SK-N-SH treated with all-trans-retinoic acid at 6 μM for 48 hours (cell line): Measurements from ENCODE around the gene SNCG.
"Not testable (repeated sequence)": the region's sequence is repeated elsewhere in the genome, so short reads cannot be mapped to it uniquely, and the experiment has no call there.

ENCODE experiments used
- BACH2 ChIP-seq: fragments of 250-450 bp; sonication (Bioruptor Pico); IDR thresholded peaks from 2 replicates; pipeline ENCODE4 v1.9.0; 2021; ENCODE audit warnings: mild to moderate bottlenecking, borderline replicate concordance
- CSDC2 ChIP-seq: fragments of 250-450 bp; sonication (Bioruptor Pico); IDR thresholded peaks from 2 replicates; pipeline ENCODE4 v1.5.0; 2020; ENCODE audit warnings: mild to moderate bottlenecking, moderate library complexity
- ISL1 ChIP-seq: fragments of 250-450 bp; sonication (Bioruptor Pico); IDR thresholded peaks from 2 replicates; pipeline ENCODE4 v2.1.2; 2022; ENCODE audit warnings: mild to moderate bottlenecking, moderate library complexity
- OSR1 ChIP-seq: fragments of 250-450 bp; sonication (Bioruptor Pico); IDR thresholded peaks from 2 replicates; pipeline ENCODE4 v1.8.0; 2022; ENCODE audit warnings: moderate library complexity, mild to moderate bottlenecking, inconsistent platforms
- PPARA ChIP-seq: fragments of 250-450 bp; sonication (Bioruptor Pico); IDR thresholded peaks from 2 replicates; pipeline ENCODE4 v1.5.0; 2020; ENCODE audit warnings: mild to moderate bottlenecking, borderline replicate concordance
- TOX ChIP-seq: fragments of 250-450 bp; sonication (Bioruptor Pico); IDR thresholded peaks from 2 replicates; pipeline ENCODE4 v1.8.0; 2021; ENCODE audit warnings: mild to moderate bottlenecking, moderate library complexity, borderline replicate concordance
- ZFP3 ChIP-seq: fragments of 250-450 bp; sonication (Bioruptor Pico); IDR thresholded peaks from 2 replicates; pipeline ENCODE4 v1.5.0; 2020; ENCODE audit warnings: mild to moderate bottlenecking, moderate library complexity
- TF ChIP-seq, protein P1 (sequence below): fragments of 250-450 bp; sonication (Bioruptor Pico); IDR thresholded peaks from 2 replicates; pipeline ENCODE4 v1.5.1; 2020; ENCODE audit warnings: low read depth, mild to moderate bottlenecking, moderate library complexity
- TF ChIP-seq, protein P2 (sequence below): fragments of 250-450 bp; sonication (Bioruptor Pico); IDR thresholded peaks from 2 replicates; pipeline ENCODE4 v1.8.0; 2021; ENCODE audit warnings: low read depth, mild to moderate bottlenecking, moderate library complexity, borderline replicate concordance
- TF ChIP-seq, protein P3 (sequence below): fragments of 250-450 bp; sonication (Bioruptor Pico); IDR thresholded peaks from 2 replicates; pipeline ENCODE4 v1.5.1; 2021; ENCODE audit warnings: mild to moderate bottlenecking, moderate library complexity

DNA sequence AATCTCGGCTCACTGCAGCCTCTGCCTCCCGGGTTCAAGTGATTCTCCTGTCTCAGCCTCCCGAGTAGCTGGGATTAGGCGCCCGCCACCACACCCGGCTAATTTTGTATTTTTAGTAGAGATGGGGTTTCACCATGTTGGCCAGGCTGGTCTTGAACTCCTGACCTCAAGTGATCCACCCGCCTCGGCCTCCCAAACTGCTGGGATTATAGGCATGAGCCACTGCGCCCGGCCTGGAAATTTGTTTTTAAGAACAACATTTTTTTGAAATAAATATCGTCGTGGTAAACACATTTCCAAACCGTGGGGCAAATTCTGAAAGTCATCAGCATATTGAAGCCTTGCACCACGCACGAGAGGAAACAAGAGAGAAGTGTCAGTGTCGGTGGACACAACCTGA, 18.3 kb upstream of the SNCG start:
- not testable (repeated sequence) for TF ChIP-seq ZFP3 (CRISPR knock-in tag); BACH2 (CRISPR knock-in tag); CSDC2 (CRISPR knock-in tag); ISL1 (CRISPR knock-in tag); OSR1 (CRISPR knock-in tag); TOX (CRISPR knock-in tag); PPARA
- TF ChIP-seq, protein P1, sequence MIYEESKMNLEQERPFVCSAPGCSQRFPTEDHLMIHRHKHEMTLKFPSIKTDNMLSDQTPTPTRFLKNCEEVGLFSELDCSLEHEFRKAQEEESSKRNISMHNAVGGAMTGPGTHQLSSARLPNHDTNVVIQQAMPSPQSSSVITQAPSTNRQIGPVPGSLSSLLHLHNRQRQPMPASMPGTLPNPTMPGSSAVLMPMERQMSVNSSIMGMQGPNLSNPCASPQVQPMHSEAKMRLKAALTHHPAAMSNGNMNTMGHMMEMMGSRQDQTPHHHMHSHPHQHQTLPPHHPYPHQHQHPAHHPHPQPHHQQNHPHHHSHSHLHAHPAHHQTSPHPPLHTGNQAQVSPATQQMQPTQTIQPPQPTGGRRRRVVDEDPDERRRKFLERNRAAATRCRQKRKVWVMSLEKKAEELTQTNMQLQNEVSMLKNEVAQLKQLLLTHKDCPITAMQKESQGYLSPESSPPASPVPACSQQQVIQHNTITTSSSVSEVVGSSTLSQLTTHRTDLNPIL (CRISPR knock-in tag), result not testable (repeated sequence)
- TF ChIP-seq, protein P2, sequence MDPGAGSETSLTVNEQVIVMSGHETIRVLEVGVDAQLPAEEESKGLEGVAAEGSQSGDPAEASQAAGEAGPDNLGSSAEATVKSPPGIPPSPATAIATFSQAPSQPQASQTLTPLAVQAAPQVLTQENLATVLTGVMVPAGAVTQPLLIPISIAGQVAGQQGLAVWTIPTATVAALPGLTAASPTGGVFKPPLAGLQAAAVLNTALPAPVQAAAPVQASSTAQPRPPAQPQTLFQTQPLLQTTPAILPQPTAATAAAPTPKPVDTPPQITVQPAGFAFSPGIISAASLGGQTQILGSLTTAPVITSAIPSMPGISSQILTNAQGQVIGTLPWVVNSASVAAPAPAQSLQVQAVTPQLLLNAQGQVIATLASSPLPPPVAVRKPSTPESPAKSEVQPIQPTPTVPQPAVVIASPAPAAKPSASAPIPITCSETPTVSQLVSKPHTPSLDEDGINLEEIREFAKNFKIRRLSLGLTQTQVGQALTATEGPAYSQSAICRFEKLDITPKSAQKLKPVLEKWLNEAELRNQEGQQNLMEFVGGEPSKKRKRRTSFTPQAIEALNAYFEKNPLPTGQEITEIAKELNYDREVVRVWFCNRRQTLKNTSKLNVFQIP (CRISPR knock-in tag), result not testable (repeated sequence)
- TF ChIP-seq, protein P3, sequence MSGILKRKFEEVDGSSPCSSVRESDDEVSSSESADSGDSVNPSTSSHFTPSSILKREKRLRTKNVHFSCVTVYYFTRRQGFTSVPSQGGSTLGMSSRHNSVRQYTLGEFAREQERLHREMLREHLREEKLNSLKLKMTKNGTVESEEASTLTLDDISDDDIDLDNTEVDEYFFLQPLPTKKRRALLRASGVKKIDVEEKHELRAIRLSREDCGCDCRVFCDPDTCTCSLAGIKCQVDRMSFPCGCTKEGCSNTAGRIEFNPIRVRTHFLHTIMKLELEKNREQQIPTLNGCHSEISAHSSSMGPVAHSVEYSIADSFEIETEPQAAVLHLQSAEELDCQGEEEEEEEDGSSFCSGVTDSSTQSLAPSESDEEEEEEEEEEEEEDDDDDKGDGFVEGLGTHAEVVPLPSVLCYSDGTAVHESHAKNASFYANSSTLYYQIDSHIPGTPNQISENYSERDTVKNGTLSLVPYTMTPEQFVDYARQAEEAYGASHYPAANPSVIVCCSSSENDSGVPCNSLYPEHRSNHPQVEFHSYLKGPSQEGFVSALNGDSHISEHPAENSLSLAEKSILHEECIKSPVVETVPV (CRISPR knock-in tag), result not testable (repeated sequence)
